GM08714 (cell line): Measurements from ENCODE around the gene MAN1A2.
A peak's percentile ranks its signal among the peaks of the same experiment; 100 is the strongest.
"Not testable (repeated sequence)": the region's sequence is repeated elsewhere in the genome, so short reads cannot be mapped to it uniquely, and the experiment has no call there.

Experiments used
- H3K4me3 ChIP-seq: fragments of 200-500 bp; sonication (Bioruptor generic); 2 replicates; pipeline ENCODE4 v1.5.1; 2014; ENCODE audit warnings: mild to moderate bottlenecking, low read length, inconsistent platforms
- ZNF274 ChIP-seq: IDR thresholded peaks from 2 replicates; pipeline ENCODE4 v1.6.1; 2012; ENCODE audit warnings: mild to moderate bottlenecking, low read depth, low read length

MAN1A2 gene

DNA sequence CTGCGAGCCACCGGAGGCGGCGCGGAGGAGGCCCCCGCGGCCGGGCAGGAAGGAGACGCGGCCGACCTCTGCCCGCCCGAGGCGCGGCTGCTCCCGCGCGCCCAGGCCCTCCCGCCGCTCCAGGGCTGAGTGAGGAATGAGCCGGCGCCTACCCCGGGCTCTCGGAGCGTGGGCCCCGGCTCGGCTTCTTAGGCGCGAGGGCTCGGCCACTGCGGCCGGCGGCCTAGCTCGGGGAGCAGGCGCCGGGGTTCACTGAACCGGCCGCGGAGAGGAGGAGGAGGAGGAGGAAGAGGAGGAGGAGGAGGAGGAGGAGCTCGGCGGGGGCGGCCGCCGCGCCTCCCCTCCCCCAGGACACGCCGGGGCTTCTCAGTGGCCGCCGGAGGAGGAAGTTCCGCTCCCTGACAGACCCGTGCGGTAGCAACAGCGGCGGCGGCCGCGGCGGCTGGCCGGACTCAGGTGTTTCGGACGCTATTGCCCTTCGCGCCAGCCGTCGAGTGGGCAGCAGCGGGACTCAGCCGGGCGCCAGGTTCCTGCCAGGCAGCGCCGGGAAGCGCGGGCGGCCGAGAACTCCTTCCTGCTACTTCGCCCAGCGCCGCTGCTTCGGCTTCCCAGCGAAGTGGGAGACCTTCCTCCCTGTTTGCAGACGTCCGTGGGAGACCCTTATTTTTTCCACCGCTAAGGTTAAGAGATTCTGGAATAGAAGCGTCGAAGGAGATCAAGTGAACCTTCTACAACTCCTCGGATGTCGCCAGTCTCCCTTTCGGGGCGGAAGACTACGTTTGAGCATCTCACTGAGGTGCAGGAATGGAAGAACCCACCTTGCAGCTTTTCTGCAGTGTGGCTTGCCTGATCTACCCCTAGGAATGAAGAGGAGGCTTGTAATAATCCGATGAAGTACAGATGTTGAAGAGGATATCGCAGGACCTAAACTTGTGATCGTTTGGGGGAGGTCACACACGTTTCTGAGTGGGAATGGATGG is at the start of gene MAN1A2:
MAN1A2 (plus strand) TSS at position 404 of the 980 bp plus-strand sequence. CDS start 735 bp downstream, outside the sequence.
- no peak for TF ChIP-seq ZNF274

DNA sequence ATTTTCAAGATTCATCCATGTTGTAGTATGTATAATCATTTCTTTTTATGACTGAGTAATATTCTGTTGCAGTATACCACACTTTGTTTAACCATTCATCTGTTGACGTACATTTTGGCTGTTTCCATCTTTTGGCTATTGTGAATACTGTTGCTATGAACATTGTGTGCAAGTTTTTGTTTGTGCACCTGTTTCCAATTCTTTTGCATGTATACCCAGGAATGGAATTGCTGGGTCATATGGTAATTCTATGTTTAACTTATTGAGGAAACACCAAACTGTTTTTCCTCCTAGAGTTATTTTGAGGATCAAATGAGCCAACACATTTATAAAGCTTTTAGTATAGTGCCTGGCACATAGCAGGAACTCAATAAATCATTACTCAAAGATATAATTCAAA is 49.2 kb upstream of the MAN1A2 start:
- H3K4me3 ChIP-seq: no peak overlapping the region
- no peak for TF ChIP-seq ZNF274

More for the DNA sequence above, at the start of gene MAN1A2:
- peak within 1 kb of the TSS; percentile 89 for H3K4me3 ChIP-seq

DNA sequence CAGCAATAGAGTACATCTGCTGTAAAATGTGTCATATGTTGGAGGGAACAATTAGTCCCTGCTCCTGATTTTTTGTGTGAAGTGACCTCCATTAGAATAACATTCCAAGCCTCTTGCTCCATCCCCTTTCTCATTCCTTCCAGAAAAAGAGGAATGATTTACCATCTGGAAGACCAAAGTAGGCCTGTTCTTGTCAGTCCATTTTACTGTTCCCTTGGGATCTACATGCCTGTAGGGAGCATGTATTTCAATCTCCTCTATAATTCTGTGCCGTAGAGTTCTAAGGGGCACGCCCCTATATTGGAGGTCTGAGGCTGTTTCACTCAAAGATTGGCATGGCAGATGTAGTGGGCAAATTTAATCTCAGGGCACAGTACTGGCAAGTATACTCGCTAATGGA is 48.8 kb upstream of the MAN1A2 start:
- TF ChIP-seq ZNF274: no peak
- H3K4me3 ChIP-seq: no peak overlapping the region

DNA sequence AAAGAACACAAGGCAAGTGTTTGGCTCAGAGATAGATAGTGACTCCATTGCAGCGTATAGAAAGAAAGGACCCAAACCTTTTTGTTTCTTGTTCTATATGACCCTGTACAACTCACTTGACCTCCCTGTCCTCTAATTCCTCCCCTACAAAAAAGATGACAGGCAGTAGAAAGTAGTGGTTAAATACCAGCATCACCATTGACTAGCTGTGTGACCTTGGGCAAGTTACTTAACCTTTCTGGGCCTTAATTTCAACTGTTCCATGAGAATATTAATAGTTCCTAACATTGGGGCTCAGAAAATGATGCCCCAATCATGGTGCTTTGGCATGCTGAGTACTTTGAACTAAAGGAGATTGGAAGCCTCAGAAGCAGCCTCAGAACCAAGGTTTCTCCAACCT is 46.7 kb upstream of the MAN1A2 start:
- H3K4me3 ChIP-seq: no peak overlapping the region
- TF ChIP-seq ZNF274: no peak

DNA sequence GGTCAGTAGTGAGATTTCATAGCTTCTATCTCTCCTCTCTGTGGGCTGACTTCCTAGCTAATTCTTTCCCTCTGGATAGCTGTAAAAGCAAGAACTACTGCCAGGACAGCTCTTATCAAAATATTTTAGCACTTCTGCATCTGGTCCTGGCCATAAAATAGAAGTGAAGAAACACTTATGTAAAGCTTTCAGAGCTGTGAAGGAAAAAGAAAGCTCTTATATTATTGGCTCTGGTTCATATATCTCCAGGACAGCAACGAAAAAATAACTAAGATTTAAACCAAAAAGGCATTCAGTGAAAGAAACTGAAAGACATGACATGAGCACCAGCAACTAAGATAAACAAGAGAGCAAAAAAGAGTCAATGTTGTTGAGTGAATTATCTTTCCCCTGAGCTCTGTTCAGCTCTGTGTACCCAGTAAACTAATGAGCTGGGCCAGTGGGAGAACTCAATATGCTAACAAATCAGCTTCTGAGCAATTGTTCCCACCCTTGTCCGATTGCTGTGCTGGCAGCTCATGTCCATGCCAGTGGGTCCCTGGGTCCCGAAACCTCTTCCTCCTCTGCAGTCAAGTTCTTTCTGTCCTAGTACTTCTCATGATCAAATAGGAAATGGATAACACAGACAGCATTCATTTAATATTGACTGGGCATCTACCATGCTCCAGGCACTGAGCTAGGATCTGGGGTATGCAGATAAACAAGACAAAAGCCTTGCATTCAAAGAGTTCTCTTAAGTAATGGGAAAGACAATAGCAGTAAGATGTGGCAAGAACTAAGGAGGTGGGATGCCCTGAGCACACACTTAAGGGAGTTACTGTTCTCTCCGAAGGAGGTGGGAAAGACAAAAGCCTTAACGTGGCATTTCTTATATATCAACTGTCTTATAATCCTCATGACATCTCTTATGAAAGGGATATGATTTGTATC is 45.3 kb upstream of the MAN1A2 start:
- no peak for TF ChIP-seq ZNF274
- no peak overlapping the region for H3K4me3 ChIP-seq

DNA sequence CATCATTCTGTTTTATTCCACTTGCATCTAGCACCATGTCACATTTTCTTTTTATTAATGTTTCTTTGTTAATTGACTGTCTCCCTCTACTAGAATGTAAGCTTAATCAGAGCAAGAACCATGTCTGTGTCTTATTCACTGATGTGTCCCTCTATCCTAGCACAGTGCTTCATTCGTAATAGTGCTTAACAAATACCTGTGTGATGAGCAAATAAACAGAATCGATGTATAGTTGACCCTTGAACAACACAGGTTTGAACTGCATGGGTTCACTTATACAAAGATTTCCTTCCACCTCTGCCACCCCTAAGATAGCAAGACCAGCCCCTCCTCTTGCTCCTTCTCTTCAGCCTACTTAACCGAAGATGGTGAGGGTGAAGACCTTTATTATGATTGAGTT is 42.9 kb upstream of the MAN1A2 start:
- no peak for TF ChIP-seq ZNF274
- H3K4me3 ChIP-seq: no peak overlapping the region

DNA sequence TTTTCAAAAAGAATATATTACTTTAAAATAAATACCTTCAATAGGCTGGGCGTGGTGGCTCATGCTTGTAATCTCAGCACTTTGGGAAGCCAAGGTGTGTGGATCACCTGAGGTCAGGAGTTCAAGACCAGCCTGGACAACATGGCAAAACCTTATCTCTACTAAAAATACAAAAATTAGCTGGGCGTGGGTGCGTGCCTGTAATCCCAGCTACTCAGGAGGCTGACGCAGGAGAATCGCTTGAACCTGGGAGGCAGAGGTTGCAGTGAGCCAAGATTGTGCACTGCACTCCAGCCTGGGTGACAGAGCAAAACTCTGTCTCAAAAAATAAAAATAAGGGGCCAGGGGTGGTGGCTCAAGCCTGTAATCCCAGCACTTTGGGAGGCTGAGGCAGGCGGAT is 41.2 kb upstream of the MAN1A2 start:
- not testable (repeated sequence) for H3K4me3 ChIP-seq

DNA sequence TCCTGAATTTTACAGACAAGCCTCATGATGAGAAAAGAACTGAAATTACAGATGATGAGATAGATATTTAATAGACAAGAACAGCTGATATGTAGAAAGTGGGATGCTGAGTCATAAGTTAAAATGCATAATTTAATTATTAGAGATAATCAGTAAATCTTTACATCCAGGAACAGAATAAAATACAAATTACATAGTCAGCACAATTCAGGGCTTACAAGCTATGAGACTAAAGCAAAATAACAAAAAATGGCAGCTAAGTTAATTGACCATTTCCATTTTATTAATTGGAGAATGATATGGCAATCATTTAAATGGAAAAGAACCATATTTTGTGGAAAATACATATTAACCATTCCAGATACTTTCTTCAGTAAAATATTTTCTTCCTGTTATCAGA is 40.2 kb upstream of the MAN1A2 start:
- H3K4me3 ChIP-seq: no peak overlapping the region
- TF ChIP-seq ZNF274: no peak

DNA sequence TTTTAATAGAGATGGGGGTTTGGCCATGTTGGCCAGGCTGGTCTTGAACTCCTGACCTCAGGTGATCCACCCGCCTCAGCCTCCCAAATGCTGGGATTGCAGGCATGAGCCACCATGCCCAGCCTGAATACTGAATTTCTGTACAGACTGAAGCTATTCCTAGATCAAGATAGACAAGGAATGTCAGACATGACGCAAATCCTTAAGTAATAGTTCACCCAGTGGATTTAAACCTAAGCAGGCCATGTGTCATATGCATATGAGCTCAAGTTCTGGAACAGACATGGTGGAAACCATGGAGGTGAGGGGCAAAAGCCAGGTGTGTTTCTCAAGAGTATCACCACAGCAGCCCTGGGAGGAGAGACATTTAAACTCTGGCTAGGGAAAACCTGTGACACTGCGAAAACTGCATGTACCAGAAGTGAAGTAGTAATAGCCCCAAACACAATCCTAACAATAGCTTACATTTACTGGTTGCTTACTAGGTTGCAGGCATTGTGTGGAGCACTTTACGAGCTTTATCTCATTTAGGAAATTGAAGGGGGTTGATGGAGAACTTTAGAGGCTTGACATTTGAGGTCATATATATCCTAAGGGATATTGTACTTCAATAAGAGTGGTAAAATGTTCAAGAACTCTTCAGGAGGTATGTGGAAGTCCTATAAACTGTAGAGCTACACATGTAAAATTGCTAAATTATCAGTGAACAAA is 31.7 kb upstream of the MAN1A2 start:
- no peak overlapping the region for H3K4me3 ChIP-seq
- no peak for TF ChIP-seq ZNF274

DNA sequence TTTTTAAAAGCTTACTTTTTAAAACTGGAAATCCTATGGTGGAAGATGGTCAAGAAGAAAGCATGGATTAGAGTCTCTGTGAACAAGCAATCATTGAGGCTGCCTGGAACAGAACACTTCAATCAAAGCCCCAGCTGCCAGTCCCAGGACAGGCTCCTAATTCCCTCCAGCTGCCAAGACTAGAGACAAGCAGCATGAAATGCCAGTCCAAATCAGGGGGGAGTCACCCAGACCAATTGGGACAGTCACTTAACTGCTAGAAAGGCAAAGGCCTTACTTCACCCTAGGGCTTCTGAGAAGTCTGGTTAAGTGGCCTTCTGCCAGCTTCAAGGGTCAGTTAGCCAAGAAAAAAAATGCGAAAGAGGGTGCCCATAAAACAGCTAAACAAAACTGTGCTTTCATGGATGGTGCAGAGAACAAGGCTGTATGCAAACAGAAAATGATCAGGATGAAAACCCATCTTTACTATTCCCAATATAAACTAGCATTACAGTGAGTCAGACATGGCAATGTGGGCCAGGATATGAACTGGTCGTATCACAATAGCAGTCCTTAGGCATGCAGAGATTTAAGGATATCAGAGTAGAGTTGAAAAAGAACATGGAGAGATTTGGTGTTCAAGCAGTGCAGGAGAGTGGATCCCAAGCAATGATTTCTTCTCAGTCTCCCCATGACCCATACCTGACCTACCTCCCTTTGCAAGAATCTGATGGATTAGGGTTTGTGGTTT is 31.0 kb upstream of the MAN1A2 start:
- no peak overlapping the region for H3K4me3 ChIP-seq
- no peak for TF ChIP-seq ZNF274

DNA sequence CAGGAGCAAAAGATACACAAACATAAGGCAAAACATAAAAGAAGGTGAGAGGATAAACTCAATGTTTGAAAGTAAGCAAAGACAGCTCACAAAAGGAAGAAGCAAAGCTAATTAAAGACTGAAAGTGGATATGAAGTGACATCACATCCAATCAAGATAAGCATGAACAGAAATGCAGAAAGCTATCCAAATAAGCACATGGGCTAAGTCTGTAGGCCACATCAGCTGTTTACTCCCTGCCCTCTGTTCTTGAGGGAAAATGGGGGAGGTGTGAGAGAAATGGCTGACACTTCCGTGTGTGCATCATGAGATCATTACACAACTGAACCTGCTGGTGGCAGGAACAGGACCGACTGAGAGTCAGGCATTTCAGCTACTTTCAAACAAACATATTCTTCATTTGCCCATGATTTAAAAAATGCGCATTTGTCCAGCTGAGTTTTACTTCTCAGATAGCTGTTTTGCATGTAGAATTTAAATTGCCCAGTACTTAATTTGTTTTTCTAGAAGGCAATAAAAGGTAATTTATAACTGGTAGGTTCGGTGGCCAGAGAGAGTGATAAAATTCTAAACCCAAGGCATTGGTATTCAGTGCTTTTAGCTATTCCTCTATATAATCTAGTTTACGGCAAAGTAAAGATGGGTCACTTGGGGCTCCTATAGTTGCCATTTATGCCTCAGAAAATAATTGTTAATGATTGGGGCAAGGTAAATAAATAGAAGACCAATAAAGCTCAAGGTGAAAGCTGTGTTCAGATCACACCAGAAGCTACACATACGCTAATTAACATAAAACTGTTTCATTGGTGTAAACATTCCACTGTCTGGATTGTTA is 27.2 kb upstream of the MAN1A2 start:
- H3K4me3 ChIP-seq: no peak overlapping the region
- no peak for TF ChIP-seq ZNF274

DNA sequence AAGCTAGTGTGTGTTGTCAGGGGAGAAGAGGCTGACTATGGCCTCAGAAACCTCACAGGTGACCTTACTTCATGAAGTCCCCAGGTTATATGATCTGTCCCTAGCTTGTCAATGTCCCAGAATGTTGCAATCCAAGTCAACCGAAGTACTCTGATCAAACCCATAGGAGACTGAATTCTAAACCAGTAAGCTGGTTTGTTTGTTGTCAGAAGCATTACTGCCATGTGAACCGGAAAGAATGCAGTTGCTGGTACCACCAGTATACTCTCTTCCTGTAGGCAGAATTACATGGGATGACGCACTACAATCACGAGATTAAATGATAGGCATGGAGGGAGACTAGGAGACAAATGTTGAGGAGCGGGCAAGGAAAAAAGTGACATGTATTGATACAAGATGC is 26.1 kb upstream of the MAN1A2 start:
- no peak overlapping the region for H3K4me3 ChIP-seq
- TF ChIP-seq ZNF274: no peak

DNA sequence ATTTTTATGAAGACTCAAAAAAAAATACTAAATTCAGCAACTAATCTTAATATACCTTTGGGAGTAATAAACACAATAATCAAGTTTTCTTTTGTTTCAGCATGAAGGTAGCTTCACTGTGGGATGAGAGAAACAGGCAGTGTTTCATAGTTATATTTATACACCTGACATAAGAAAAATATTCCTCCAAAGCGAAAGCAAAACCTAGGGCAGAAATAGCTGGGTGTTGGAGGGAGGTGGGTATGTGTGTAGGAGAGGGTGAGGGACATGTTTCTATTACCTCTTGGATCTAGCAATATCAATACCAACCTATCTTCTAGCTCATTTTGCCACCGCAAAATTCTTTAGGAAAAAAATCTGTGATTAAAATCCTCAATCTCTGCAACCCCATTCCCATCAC is 24.9 kb upstream of the MAN1A2 start:
- no peak for TF ChIP-seq ZNF274
- no peak overlapping the region for H3K4me3 ChIP-seq
